K562 (cell line): ENCODE measurements around the gene RIT2. TPM values are rescaled to one million over a fixed set of nuclear protein-coding genes. Genes with fewer than 3 reads are reported as not detected.

Experiments
- ATAC-seq: fragments of 200-7000 bp; cut with Tn5 transposase; 3 replicates; pipeline ENCODE4 v1.9.1; 2020; ENCODE audit warnings: moderate library complexity
- BruUV-seq: library from RNA; stranded (reverse); fragments of 400-500 nt; replicated peaks from 2 replicates; lab custom pipeline; 2021; lab: Mats Ljungman, UMichigan
- CTCF ChIA-PET: fragments of 300-600 bp; formaldehyde crosslinking; extraction: SDS; loops from one replicate; lab custom pipeline; 2021; ENCODE audit warnings: low intra/inter-chr PET ratio; lab: Yijun Ruan, JAX
- POLR2A ChIA-PET: fragments of 300-600, 350-650 bp; sonication (Branson Sonifier 250); formaldehyde crosslinking; extraction: SDS; loops from one replicate; lab custom pipeline; 2021; ENCODE audit warnings: antibody characterized with exemption, inconsistent platforms; lab: Yijun Ruan, JAX
- DNase-seq, 4 experiments: peaks; one replicate each; pipeline versions ENCODE4 v3.0.0 to v3.0.0-alpha.2; 2011 to 2018; ENCODE audit warnings: low spot score in 3 of 4, mixed read lengths in 3 of 4; ENCODE audit errors: extremely low read depth in 1 of 4
- FAIRE-seq: peaks from 2 replicates; lab custom pipeline; 2011; peaks lifted over from hg19 to GRCh38; lab: Jason Lieb, UNC
- H2AFZ ChIP-seq: 2 replicates; pipeline ENCODE4 v1.6.0; 2011; ENCODE audit warnings: low read depth, low read length, control low read depth, inconsistent platforms
- H3K27ac ChIP-seq: fragments of 200-600 bp; 3 replicates; pipeline ENCODE4 v1.8.0; 2011; ENCODE audit warnings: low read depth, mild to moderate bottlenecking, control low read depth, inconsistent platforms, low read length, moderate library complexity, mixed read lengths; ENCODE audit errors: extremely low read depth
- H3K27me3 ChIP-seq, 2 experiments: fragments of 300-600 bp in 1 of 2; 2 replicates in 1 of 2; 3 replicates in 1 of 2; pipeline versions ENCODE4 v1.6.0 to v1.8.0; 2011; ENCODE audit warnings: inconsistent platforms in 2 of 2, low read length in 2 of 2, mild to moderate bottlenecking in 1 of 2, mixed read lengths in 1 of 2, moderate library complexity in 1 of 2; ENCODE audit not compliant: control insufficient read depth in 2 of 2, insufficient read depth in 2 of 2
- H3K36me3 ChIP-seq: fragments of 300-600 bp; 3 replicates; pipeline ENCODE4 v1.8.0; 2011; ENCODE audit warnings: mild to moderate bottlenecking, low read length, inconsistent platforms; ENCODE audit not compliant: control insufficient read depth, insufficient read depth
- H3K4me1 ChIP-seq, 2 experiments: fragments of 200-600 bp in 1 of 2; replicated peaks in 1 of 2; 2 replicates in 1 of 2; 3 replicates in 1 of 2; pipeline versions ENCODE4 v1.5.1 to v1.8.0; 2011; ENCODE audit warnings: inconsistent platforms in 2 of 2, low read length in 2 of 2, mild to moderate bottlenecking in 1 of 2, mixed read lengths in 1 of 2, moderate library complexity in 1 of 2; ENCODE audit not compliant: control insufficient read depth in 2 of 2, insufficient read depth in 2 of 2
- H3K4me2 ChIP-seq: 2 replicates; pipeline ENCODE4 v1.6.1; 2011; ENCODE audit warnings: low read length, control low read depth, inconsistent platforms, mixed read lengths; ENCODE audit not compliant: insufficient read depth
- H3K4me3 ChIP-seq: fragments of 200-600 bp; sonication (generic), shearing (Covaris generic); 2 replicates; pipeline ENCODE4 v1.5.1; 2016; ENCODE audit warnings: control low read depth, inconsistent platforms
- H3K79me2 ChIP-seq: fragments of 200-600 bp; 3 replicates; pipeline ENCODE4 v1.8.0; 2011; ENCODE audit warnings: low read length, inconsistent platforms; ENCODE audit not compliant: control insufficient read depth, insufficient read depth
- H3K9ac ChIP-seq, 2 experiments: 2 replicates each; pipeline versions ENCODE4 v1.6.0 to v1.6.1; 2011; ENCODE audit warnings: low read depth in 2 of 2, low read length in 2 of 2, control low read depth in 1 of 2, inconsistent platforms in 1 of 2, mild to moderate bottlenecking in 1 of 2, mixed read lengths in 1 of 2; ENCODE audit not compliant: insufficient read depth in 1 of 2
- H3K9me1 ChIP-seq: one replicate; pipeline ENCODE4 v1.6.0; 2011; ENCODE audit warnings: inconsistent platforms, mild to moderate bottlenecking, low read length, moderate library complexity; ENCODE audit not compliant: control insufficient read depth, insufficient read depth
- H3K9me3 ChIP-seq: replicated peaks from 2 replicates; pipeline ENCODE4 v1.5.1; 2011; ENCODE audit warnings: low read depth, low read length, inconsistent platforms; ENCODE audit not compliant: control insufficient read depth, insufficient read depth
- H4K20me1 ChIP-seq: replicated peaks from 2 replicates; pipeline ENCODE4 v1.6.1; 2011; ENCODE audit warnings: low read length, inconsistent platforms, mixed read lengths; ENCODE audit not compliant: control insufficient read depth, insufficient read depth
- CBX2 ChIP-seq: fragments of 200-600 bp; sonication (generic); IDR thresholded peaks from one replicate; pipeline ENCODE4 v1.6.1; 2012; ENCODE audit warnings: mild to moderate bottlenecking, low read length, inconsistent platforms; ENCODE audit not compliant: insufficient read depth, poor library complexity, severe bottlenecking
- CHCHD3 ChIP-seq: fragments of 250-450 bp; sonication (Bioruptor Pico); IDR thresholded peaks from 2 replicates; pipeline ENCODE4 v2.1.2; 2022; ENCODE audit warnings: mild to moderate bottlenecking
- CHD2 ChIP-seq: IDR thresholded peaks from 2 replicates; pipeline ENCODE4 v1.6.1; 2011; ENCODE audit warnings: low read depth, low read length
- FIP1L1 ChIP-seq: fragments of 200-400 bp; formaldehyde crosslinking; IDR thresholded peaks from 2 replicates; pipeline ENCODE4 v1.6.1; 2018; ENCODE audit warnings: mild to moderate bottlenecking, low read depth, low read length; ENCODE audit not compliant: poor library complexity, severe bottlenecking
- FOXA1 ChIP-seq: fragments of 450-650 bp; IDR thresholded peaks from 2 replicates; pipeline ENCODE4 v1.6.1; 2016; ENCODE audit warnings: mild to moderate bottlenecking, borderline replicate concordance
- HLTF ChIP-seq: fragments of 450-650 bp; IDR thresholded peaks from 2 replicates; pipeline ENCODE4 v1.6.1; 2016
- NFATC3 ChIP-seq: fragments of 450-650 bp; IDR thresholded peaks from 2 replicates; pipeline ENCODE4 v1.6.1; 2017; ENCODE audit warnings: mild to moderate bottlenecking
- NONO ChIP-seq, 2 experiments: fragments of 200-400 bp in 1 of 2; fragments of 450-650 bp in 1 of 2; formaldehyde crosslinking in 1 of 2; IDR thresholded peaks; 2 replicates each; pipeline ENCODE4 v1.6.1; 2017; ENCODE audit warnings: low read depth in 2 of 2, mild to moderate bottlenecking in 2 of 2, moderate library complexity in 2 of 2, low read length in 1 of 2
- SMARCC2 ChIP-seq: fragments of 450-650 bp; IDR thresholded peaks from 2 replicates; pipeline ENCODE4 v1.6.1; 2017; ENCODE audit warnings: antibody characterized with exemption, moderate library complexity, mild to moderate bottlenecking, low read depth
- TAF1 ChIP-seq: IDR thresholded peaks from 2 replicates; pipeline ENCODE4 v1.6.1; 2011; ENCODE audit warnings: mild to moderate bottlenecking, low read length, moderate library complexity; ENCODE audit not compliant: insufficient read depth, control insufficient read depth, severe bottlenecking; ENCODE audit errors: extremely low read depth
- TFAM ChIP-seq: fragments of 250-450 bp; sonication (Bioruptor Pico); conservative IDR thresholded peaks from 2 replicates; pipeline ENCODE4 v1.5.0; 2021; ENCODE audit warnings: mild to moderate bottlenecking, moderate library complexity
- ZNF140 ChIP-seq: fragments of 250-450 bp; sonication (Bioruptor Pico); IDR thresholded peaks from 2 replicates; pipeline ENCODE4 v1.8.0; 2021; ENCODE audit warnings: moderate library complexity, mild to moderate bottlenecking, inconsistent platforms
- ZSCAN29 ChIP-seq: fragments of 450-650 bp; IDR thresholded peaks from 2 replicates; pipeline ENCODE4 v1.6.1; 2017
- WGBS: fragments of 100-300 bp; shearing (Covaris generic); methylation state at CpG from one replicate; pipeline ENCODE4 v1.1.6; 2016; ENCODE audit warnings: low coverage, mixed read lengths; ENCODE audit not compliant: insufficient coverage; ENCODE audit errors: missing lambda C conversion rate; 5-methylcytosine and 5-hydroxymethylcytosine counted together
- in situ Hi-C: fragments of 300-500 bp; cut with MboI; formaldehyde crosslinking; loops from 4 replicates; pipeline ENCODE4 v1.15.0; 2018; ENCODE audit warnings: inconsistent platforms, mixed read lengths
- intact Hi-C: fragments of 100-400 bp; cut with micrococcal nuclease; formaldehyde crosslinking; loops from 2 replicates; pipeline ENCODE4 v1.14.2; 2022
- polyA plus RNA-seq, 8 experiments: library from polyadenylated mRNA; depleted of rRNA in 4 of 8; stranded (reverse) in 5 of 8; unstranded in 3 of 8; fragments of >200 nt; fragmentation: Nextera tagmentation in 2 of 8; fragmentation: Illumina TruSeq in 1 of 8; extraction: Ambion mirVana in 2 of 8; extraction: Trizol in 1 of 8; gene quantifications; 2 replicates each; pipeline versions ENCODE4 v1.2.1 to v1.2.3, GENCODE V29; 2011 to 2014; ENCODE audit warnings: inconsistent platforms in 1 of 8, missing spikeins in 1 of 8
- total RNA-seq, 7 experiments: library from RNA; depleted of rRNA in 6 of 7; stranded (reverse); fragments of >200 nt in 6 of 7; fragmentation: Illumina TruSeq in 2 of 7; extraction: Trizol in 2 of 7; gene quantifications; 2 replicates each; pipeline versions ENCODE4 v1.2.1 to v1.2.3, GENCODE V29; 2011 to 2021; ENCODE audit warnings: low replicate concordance in 1 of 7

The RIT2 gene
- total and polyA plus RNA-seq, 9 of the 15 experiments (the other 6 are each of a cell fraction or from before 2014, with no cell fraction given), result not detected

DNA sequence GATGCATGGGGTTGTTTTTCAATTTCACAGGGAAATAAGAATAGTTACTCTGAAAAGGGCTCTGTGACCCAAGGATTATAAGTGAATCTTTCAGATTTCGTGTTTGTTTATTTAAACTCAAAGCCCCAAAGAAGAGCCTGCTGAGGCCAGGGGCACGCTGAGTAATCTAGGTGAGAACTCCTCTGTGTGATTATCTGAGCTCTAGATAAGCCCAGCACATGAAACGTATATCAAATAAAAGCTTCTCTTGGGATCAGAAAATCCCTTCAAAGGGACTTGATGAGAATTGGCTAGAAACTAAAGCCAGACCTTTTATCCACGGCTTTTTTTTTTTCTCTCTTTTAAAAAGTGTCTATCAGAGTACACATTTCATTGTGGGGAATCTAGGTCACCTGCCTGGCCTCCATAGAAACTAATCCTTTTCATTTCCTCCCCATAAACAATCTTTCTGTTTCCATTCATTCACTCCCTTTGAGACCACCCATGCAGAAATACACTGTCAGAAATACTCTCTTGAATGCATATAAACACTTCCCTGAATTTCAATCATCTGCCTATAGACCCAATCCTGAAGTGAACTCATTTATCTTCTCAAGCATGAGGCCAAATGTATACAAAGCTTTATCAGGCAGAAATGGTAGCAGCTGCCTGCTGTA lies 137.4 kb downstream of the RIT2 start:
- H3K9me3 ChIP-seq, result no peaks in the 10 kb centered on the region
- H3K27me3 ChIP-seq, result no peaks in the 10 kb centered on the region
- no TSS peak for BruUV-seq
- no peak overlapping the region for H3K9ac ChIP-seq
- no peak overlapping the region for H3K4me3 ChIP-seq
- in situ Hi-C loops (no loop called here), intact Hi-C loops (no loop called here)
- no peak overlapping the region for H3K4me2 ChIP-seq
- CTCF ChIA-PET, result no interaction called here
- H3K27ac ChIP-seq, result no peak overlapping the region
- no peaks in the 10 kb centered on the region for H3K9me1 ChIP-seq
- DNase-seq, result no peak
- no peaks in the 10 kb centered on the region for H4K20me1 ChIP-seq
- no peaks in the 10 kb centered on the region for H3K36me3 ChIP-seq
- FAIRE-seq, result no peak
- no peak for ATAC-seq
- POLR2A ChIA-PET, result no interaction called here
- no peaks in the 10 kb centered on the region for H3K4me1 ChIP-seq
- TF ChIP-seq TFAM (CRISPR knock-in tag), result no peak
- TF ChIP-seq CBX2, result no peak
- TF ChIP-seq SMARCC2, result no peak
- no peak for TF ChIP-seq HLTF
- TF ChIP-seq ZSCAN29, result no peak
- TF ChIP-seq NFATC3, result no peak
- no peak for TF ChIP-seq CHD2
- no peak for TF ChIP-seq CHCHD3 (CRISPR knock-in tag)
- no peak for TF ChIP-seq ZNF140 (CRISPR knock-in tag)
- TF ChIP-seq TAF1, result no peak
- no peak for TF ChIP-seq NONO (IDR thresholded peaks at IDR 0.05; ENCODE audit: low read depth in 2 of 2, low read length in 1 of 2)
- TF ChIP-seq FOXA1, result no peak
- no peak for TF ChIP-seq FIP1L1
- TF ChIP-seq, all 486 proteins: peak for 0
- Histone ChIP-seq H3K79me2 (no peaks in the 10 kb centered on the region), H2AFZ (no peak overlapping the region)
- WGBS, result 0% methylated on average over 2 of the region's 4 CpGs
